Head of caudate nucleus (tissue), 42 donors: ENCODE data around the gene BTBD16.

ENCODE experiments used
- DNase-seq, 42 donors: peaks; one replicate each; pipeline versions ENCODE4 v3.0.0 to v3.0.0-alpha.2; 2020 to 2021; ENCODE audit warnings: mixed read lengths in 7 of 42
- intact Hi-C: fragments of 100-400 bp; cut with DNase I; formaldehyde crosslinking; loops from one replicate; pipeline ENCODE4 v1.15.0; 2022

The BTBD16 gene

DNA sequence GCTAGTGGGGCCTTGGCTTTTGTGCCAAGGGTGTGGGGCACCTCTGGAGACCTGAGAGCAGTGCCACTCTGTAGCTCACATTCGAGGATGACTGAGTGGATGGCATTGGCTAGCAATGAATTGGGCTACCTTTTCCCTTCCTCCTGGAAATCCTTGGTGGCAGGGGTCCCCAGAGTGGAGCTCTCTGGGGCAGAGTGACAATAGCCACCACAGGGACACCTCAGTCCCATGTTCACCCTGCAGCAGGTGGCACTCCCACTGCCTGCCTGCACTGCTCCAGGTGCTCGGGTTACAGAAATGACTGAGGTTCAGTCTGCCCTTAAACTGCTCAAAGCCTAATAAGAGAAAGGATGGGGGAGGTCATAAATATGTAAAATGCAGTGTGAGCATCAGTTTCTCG is 17.8 kb downstream of the BTBD16 start:
- intact Hi-C loops = loop anchor here (10.0 kb wide), 1 partner anchor 144 kb away; no protein-coding TSS in a partner anchor
- DNase-seq = no peak

DNA sequence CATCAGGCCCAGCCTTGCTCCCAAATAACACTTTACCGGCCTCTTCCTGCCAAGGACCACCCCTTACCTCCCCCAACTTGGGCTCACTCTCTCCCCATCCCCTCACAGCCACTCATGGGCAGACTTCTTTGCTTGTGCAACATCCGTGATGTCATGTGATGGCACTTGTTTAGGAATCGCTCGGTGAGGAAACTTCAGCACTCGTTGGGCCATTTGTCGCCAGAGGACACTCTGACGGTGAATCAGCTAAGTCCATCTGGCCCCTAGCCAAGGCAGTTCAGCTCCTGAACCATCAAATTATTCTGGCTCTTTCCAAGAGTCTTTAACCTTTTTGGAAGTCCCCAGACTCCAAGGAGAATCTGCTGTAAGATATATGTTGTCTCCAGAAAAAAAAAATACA is 19.2 kb downstream of the BTBD16 start:
- intact Hi-C loops = no loop called here

DNA sequence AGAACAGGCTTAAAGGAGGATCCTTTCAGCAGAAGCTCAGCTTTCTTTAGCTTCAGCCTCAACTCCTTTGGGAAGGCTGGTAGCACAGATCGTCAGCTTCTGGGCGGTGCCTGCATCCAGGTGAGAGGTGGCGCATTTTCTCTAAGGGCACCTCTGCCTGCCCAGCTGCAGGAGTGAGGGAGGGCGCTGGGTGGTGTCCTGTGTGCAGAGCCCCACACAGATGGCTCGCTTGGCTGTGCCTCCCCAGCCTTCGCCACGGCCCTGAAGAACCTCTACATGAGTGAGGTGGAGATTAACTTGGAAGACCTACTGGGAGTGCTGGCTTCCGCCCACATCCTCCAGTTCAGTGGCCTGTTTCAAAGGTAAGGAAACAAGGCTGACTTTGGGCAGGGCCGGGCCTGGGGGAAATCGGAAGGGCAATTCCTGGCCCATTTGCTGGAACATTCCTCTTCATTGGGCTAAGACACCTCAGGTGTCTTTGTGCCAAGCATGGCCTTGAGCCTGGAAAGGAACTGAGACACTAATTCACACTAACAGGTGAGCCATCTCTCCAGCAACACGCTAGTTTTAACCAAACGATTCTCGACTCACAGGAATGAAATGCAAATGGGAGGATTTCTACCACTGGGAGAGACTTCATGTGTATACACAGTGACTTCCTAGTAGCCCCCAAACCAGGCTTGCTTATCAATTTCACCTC is 19.9 kb downstream of the BTBD16 start:
- peak in 3 of 42 donors; percentile 2 to 20 (median 14) for DNase-seq
- intact Hi-C loops = no loop called here

More for the DNA sequence above, 19.2 kb downstream of the BTBD16 start:
- peak in 1 of 42 donors; percentile 3 for DNase-seq

DNA sequence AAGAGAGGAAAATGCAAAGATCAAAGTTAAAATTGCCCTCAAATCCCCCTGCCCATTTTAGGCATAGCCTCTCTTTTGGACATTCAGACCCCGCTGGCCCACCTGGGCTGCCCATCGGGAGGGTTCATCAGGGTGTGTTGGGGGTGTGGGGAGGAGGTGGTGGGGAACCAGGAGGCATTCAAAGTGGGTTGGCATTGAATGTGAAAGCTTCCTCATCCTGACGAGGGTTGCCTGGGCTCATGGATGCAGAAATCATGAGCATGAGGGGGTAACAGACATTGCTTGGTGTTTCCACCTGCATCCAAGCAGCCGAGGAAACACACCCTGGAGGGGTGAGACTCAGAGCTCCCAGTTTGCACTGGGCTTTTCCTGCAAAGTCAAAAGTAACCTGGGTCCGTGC is 20.6 kb downstream of the BTBD16 start:
- DNase-seq = peak in 2 of 42 donors; percentile 0 to 4
- intact Hi-C loops = no loop called here

DNA sequence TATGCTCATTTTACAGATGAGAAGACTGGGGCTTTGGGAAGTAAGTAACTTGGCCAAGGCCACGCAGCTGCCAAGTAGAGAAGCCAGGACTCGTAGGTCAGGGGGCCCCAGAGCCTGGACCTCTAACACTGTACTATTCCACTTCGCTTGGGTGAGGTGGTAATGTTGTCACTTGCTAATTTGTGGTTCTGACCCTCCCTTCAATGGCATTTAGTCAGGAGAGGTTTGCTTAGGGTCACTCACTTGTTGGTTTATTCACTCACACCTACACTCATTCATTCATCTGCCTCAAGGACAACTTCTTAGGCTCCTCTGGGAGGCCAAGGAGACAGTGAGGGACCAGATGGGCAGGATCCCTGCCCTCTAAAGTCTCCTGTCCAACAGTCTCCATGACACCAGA is 21.3 kb downstream of the BTBD16 start:
- intact Hi-C loops = no loop called here
- peak in 2 of 42 donors; percentile 9 to 16 for DNase-seq

DNA sequence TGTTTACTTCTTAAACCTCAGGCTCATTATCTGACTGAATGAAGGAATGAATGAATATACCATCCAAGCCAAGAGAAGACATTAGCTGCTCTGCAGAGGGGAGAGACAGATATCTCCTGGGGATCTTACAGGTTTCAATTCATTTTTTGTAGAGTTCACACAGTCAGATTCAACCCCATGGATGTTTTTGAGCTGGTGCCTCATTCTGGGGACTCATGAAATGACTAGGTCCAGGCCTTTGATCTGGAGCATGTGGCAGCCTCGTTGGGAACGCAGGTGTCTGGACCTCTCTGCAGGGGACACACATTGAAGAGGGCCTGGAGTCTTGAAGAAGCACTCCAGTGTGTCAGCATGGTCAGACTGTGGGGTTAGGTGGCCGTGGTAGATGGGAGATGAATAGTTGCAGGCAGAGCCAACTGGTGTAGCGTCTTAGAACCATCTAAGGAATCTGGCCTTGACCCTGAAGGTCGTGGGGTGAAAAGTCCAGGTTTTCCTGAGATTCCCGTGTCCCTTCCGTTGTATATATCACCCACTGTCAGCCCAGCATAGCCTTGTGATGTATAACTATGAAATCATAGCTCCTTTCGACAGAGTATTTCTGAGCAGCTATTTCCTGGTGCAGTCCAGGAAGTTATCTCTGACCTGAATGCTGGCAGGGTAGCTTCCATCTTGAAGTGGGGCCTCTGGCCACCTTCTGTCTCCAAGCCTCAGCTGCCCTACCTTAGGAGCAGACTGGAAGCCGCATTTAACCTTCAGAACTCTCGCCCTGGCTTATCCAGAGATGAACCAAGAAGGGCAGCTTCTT is 22.3 kb downstream of the BTBD16 start:
- intact Hi-C loops = no loop called here
- peak in 1 of 42 donors; percentile 16 for DNase-seq

DNA sequence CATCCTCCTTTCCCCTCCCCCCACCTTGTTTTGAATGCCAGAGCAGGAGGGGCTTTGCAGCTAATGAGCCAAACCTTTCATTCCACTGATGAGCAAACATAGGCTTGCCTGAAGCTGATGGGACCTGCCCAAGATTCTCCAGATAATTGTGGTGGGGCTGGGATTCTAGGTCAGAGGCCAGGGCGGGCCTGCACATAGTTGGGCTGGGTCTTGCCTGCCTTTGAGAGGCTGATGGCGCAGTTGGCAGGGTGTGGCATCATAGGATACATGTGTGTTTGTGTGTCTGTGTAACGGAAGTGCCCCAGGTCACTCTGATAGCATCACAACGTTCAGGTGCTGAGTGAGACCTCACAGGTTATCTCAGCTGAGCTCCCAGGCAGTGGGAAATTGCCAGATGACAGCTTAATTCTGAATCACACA is 22.9 kb downstream of the BTBD16 start:
- DNase-seq = peak in 2 of 42 donors; percentile 1 to 8
- intact Hi-C loops = no loop called here

DNA sequence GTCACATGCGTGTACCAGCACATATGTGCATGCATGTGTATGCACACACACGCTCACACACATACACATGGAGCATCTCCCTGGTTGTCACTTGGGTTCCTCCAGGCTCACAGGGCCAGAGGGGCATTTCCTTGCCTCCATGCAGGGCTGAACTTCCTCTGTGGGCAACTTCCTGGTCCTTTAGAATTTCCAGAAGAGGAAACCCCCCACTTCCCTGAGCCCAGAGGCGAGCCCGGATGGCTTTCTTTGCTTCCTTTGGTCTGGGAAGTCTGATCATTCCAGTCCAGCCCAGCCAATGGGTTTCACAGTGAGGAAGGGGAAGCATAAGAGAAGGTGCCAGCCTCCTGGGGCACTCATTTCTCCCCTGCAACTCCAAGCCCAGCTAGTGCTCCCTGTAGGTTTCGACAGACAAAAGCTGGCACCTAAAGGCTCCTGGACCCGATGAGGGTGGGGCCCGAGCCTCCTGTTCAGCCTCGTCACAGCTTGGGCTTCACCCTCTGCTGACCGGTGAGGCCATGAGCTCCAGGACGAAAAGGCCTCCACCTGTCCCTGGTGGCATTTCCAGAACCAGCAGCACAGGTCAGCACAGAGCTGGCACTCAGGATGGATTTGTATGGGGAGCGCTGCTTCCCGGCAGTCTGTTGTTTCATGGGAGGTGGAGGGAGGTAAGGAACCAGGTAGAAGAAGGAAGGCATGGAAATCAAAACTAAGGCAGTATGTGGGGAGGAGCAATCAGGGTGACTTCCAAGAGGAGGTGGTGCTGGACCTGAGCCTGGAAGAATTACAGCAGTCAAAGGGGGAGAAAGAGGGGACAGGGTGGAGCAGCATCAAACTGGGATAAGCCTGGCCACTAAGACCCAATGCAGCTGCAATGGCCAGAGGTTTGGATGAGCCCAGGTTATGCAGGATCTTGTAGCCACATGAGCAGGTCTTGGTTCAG is 23.7 kb downstream of the BTBD16 start:
- peak in 5 of 42 donors; percentile 0 to 29 (median 11) for DNase-seq
- intact Hi-C loops = loop anchor here (5.0 kb wide), 3 partner anchors 48 to 278 kb away; no protein-coding TSS in a partner anchor

DNA sequence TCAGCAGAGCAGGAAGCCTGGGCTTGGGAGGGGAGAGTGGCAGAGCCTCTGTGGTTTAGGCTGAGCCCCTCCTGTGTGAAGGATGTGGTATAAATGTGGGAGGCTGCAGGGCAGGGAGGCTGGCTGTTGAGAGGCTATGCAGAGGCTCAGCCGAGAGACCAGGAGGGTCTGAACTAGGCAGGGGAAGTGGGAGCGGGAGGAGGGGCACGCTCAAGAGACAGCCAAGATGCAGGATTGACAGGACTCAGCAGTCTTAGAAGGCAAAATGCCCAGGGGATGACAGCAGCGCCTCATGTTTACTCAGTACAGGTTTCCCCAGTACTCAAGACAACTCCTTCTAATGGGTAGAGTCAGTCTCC is 24.3 kb downstream of the BTBD16 start:
- peak in 8 of 42 donors; percentile 3 to 35 (median 8) for DNase-seq
- intact Hi-C loops = loop anchor here (5.0 kb wide), 3 partner anchors 47 to 277 kb away; no protein-coding TSS in a partner anchor

DNA sequence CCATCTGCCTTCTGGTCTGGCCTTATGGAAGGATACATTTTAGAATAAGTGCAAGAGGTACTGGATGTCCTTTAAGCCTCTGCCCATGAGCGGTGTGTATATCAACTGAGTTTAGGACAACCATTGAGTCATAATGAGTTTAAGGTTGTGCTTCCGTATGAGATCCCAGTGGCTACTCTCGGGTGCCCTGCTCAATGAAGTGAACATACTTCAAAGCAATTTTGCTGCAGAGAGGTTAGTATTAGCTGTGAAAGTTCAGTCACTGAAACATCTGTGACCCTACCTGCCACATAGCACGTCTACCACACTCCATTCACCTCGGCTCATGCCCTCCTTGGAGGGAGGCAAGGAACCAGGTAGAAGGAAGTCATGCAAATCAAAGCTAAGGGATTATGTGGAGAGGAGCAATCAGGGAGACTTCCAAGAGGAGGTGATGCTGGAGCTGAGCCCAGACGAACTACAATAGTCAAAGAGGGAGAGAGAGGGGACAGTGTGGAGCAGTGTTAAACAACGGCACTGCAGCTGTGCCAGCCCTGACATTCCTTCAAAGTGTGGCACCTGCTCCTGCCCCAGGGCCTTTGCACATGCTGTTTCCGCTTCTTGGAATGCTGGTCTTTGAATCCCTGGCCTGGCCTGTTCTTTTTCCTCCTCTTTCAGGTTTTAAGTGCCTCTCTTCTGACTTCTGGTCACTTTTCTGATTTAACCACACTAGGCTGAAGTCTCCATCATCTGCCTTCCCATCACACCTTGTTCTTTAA is 25.4 kb downstream of the BTBD16 start:
- intact Hi-C loops = loop anchor here (5.0 kb wide), 3 partner anchors 46 to 276 kb away; no protein-coding TSS in a partner anchor
- peak in 6 of 42 donors; percentile 2 to 27 (median 4) for DNase-seq

DNA sequence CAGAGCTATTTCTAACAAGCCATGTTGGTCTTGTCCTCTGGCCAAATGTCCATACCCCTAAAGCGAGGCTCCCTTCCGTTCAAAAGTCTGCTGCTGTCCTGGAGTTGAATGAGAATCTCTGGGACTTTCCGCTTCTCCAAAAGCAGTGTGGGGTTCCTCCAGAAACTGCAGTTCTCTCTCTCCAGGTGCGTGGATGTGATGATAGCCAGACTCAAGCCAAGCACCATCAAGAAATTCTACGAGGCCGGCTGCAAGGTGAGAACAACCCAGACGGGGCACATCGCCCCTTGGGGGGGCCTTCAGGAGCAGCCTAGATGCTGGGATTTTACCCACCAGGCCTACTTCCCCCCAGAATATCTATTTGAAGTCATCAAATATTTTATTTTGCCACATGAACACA is 26.5 kb downstream of the BTBD16 start:
- intact Hi-C loops = loop anchor here (5.0 kb wide), 3 partner anchors 45 to 275 kb away; no protein-coding TSS in a partner anchor
- DNase-seq = peak in 5 of 42 donors; percentile 3 to 42 (median 7)

DNA sequence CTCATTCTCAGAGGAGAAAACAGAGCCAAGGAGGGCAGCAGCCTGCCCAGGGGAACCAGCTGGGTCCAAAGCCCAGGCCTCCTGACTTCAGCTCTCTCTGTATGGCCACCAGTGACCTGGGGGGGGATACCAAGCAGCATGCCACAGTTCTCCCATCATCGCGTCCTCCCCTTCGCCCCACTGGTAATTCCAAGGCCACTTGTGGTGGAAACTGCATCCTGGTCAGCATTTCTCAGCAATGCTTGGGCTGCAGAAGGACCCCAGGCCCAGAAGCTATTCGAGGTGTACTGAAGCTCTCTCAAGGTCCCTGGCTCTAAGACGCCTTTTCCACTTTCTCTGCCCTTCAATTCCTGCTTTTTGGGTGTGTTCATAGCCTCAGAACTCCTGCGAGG is 27.1 kb downstream of the BTBD16 start:
- intact Hi-C loops = loop anchor here (5.0 kb wide), 3 partner anchors 44 to 274 kb away; no protein-coding TSS in a partner anchor
- DNase-seq = peak in 4 of 42 donors; percentile 7 to 40 (median 9)

DNA sequence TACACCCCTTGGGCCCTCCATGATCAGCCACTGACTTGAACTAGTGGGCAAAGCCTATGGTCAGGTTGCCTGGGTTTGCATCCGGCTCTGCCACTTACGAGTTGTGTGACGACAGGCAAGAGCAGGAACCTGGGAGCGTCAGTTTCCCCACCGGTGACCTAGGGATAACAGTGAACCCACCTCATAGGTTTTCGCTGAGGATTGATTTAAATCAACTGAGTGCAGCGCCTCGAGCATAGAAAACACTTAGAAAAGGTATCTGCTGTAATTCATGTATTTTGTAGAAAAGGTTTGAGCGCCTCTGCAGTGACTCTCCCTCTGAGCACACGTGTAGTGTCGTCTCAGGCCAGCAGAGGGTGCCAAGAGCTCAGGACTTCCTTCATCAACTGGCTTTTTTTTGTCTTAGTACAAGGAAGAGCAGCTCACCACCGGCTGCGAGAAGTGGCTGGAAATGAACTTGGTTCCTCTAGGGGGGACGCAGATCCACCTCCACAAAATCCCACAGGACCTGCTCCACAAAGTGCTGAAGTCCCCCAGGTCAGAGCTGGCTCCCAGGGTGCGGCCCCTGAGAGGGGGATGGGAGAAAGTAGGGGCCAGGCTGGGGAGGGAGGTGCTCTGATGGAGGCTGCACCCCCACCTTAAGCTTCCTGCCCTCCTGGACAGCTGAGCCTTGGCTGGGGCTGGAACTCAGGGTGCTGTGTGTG is 27.7 kb downstream of the BTBD16 start:
- peak; percentile 40 to 92 (median 78) for DNase-seq
- intact Hi-C loops = loop anchor here (5.0 kb wide), 3 partner anchors 44 to 274 kb away; no protein-coding TSS in a partner anchor

DNA sequence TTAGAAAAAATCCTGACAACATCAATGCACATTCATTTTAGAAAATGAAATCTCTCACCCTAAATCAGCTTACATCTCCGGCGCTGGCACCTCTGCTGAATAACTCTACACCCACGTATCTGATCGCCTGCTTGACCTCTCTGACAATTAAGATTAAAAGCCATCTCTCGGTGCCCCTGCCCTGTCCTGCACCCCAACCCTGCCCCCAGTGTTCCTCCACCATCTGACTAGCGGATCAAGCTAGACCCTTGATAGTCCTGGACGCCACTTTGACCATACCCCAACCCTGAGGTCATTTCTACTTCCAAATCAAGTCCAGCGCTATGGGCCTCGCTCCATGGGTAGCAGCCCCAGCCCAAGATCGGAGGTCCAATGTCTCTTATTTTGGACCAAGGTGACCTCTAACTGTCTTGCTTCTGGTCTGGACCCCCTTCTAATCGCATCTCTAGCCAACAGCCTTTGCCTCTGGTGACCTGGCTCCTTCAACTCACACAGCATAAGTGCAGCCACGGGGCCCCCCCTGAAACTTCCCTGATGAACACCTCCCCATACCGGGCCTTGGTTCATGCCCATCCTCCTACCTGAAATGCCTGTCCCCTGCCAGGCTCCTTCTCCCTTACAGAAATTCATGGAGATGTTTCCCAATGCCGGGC is 28.5 kb downstream of the BTBD16 start:
- peak in 4 of 42 donors; percentile 8 to 44 (median 8) for DNase-seq
- intact Hi-C loops = loop anchor here (5.0 kb wide), 3 partner anchors 43 to 273 kb away; no protein-coding TSS in a partner anchor

DNA sequence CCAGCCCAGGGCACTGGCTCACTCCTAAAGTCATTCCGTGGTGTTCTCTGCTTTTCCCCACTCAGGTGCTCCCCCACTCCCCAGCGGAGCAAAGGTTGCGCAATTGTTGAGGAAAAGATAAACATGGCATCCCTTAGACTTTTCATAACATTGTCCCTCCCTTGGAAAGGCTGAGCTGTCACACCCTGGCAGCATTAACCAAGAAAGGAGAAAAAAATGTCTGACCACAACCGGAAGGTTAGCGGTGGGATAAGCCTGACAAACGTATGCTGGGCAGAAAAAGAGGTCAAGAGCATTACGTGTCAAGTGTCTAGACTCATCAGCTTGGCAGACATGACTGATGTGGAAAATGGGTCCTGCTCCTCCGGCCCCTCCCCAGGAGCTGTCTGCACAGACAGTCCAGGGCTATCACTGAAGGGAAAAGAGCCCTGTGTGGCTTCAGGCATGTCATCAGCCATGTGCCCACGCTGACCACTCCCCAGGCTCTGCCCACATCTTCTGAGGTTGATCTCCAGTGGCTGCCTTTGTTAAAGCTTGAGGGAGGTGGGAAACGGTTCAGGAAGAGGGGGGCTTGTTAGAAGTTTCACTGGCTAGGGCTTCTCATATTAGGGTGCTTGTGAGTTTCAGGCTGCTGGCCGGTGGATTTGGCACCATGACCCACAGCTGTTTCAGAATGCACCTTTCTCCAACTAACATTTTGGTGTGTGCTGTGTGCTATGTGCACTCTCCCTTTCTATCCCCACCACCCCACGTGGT is 30.1 kb downstream of the BTBD16 start:
- intact Hi-C loops = no loop called here
- DNase-seq = peak in 3 of 42 donors; percentile 2 to 42 (median 9)

DNA sequence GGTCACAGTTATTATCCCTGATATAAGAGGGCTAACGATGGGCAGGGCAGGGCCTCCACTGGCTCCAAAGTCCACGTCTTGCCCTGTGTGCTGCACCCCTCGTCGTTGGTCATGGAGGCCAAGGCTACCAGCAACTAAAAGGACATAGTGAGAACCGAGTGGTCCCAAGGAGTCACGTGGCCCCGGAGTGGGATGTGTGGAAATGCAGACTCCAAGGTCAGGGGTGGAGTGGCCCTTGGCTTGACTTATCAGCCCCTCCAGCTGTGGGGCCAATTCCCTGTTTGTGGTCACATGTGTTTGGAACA is 30.7 kb downstream of the BTBD16 start:
- DNase-seq = peak in 3 of 42 donors; percentile 9 to 41 (median 11)
- intact Hi-C loops = no loop called here
